ENCODE data around the gene CCDC116.

The CCDC116 gene

GRCh38 chr22:21682385-21683175 is 50.0 kb downstream of the CCDC116 start:
- DNase-seq = no peak

- no peak for DNase-seq
These were observed 50.8 kb downstream of the CCDC116 start for GRCh38 chr22:21683401-21683811.

GRCh38 chr22:21684492-21685163 is 52.1 kb downstream of the CCDC116 start:
- DNase-seq = no peak

GRCh38 chr22:21685164-21685513 is 52.6 kb downstream of the CCDC116 start:
- DNase-seq = no peak

- no peak for DNase-seq
These were observed 53.6 kb downstream of the CCDC116 start for GRCh38 chr22:21686193-21686608.
